HG03439 (cell line): ENCODE results near the gene TRIL.

ENCODE experiments used
- ATAC-seq: cut with Tn5 transposase; IDR thresholded peaks from one replicate; pipeline ENCODE4 v1.9.1; 2021; ENCODE audit warnings: mild to moderate bottlenecking, moderate library complexity; ENCODE audit not compliant: unreplicated experiment

Gene TRIL

GRCh38 chr7:28958235-28958979 lies at the start of gene TRIL:
Gene TRIL (minus strand): TSS chr7:28958330. CDS start chr7:28958046, 284 bp downstream.
- ATAC-seq = no peak

- ATAC-seq = no peak
These were observed 49.0 kb upstream of the TRIL start for GRCh38 chr7:29007127-29007526.

- ATAC-seq = no peak
These were observed 47.7 kb upstream of the TRIL start for GRCh38 chr7:29005829-29006228.

GRCh38 chr7:29005406-29005805 lies 47.3 kb upstream of the TRIL start:
- no peak for ATAC-seq

- ATAC-seq = no peak
These were observed 45.6 kb upstream of the TRIL start for GRCh38 chr7:29003703-29004102.

GRCh38 chr7:29000717-29001076 lies 42.6 kb upstream of the TRIL start:
- no peak for ATAC-seq

GRCh38 chr7:28999895-29000716 lies 42.0 kb upstream of the TRIL start:
- ATAC-seq = no peak

GRCh38 chr7:28999427-28999826 lies 41.3 kb upstream of the TRIL start:
- ATAC-seq = no peak

GRCh38 chr7:28998105-28998504 lies 40.0 kb upstream of the TRIL start:
- ATAC-seq = no peak

GRCh38 chr7:28996836-28997235 lies 38.7 kb upstream of the TRIL start:
- no peak for ATAC-seq

GRCh38 chr7:28993371-28993770 lies 35.2 kb upstream of the TRIL start:
- no peak for ATAC-seq

- no peak for ATAC-seq
These were observed 34.7 kb upstream of the TRIL start for GRCh38 chr7:28992798-28993197.

GRCh38 chr7:28990200-28990960 lies 32.2 kb upstream of the TRIL start:
- ATAC-seq = no peak

- no peak for ATAC-seq
These were observed 31.3 kb upstream of the TRIL start for GRCh38 chr7:28989211-28989980.

- no peak for ATAC-seq
These were observed 30.7 kb upstream of the TRIL start for GRCh38 chr7:28988810-28989209.

- no peak for ATAC-seq
These were observed 30.0 kb upstream of the TRIL start for GRCh38 chr7:28988091-28988490.

- no peak for ATAC-seq
These were observed 28.6 kb upstream of the TRIL start for GRCh38 chr7:28986765-28987110.

- ATAC-seq = no peak
These were observed 28.1 kb upstream of the TRIL start for GRCh38 chr7:28986028-28986764.

- ATAC-seq = no peak
These were observed 26.5 kb upstream of the TRIL start for GRCh38 chr7:28984631-28985030.

GRCh38 chr7:28984217-28984616 lies 26.1 kb upstream of the TRIL start:
- no peak for ATAC-seq
